ENCODE data around the gene METAP1D. TPM values are rescaled to one million over a fixed set of nuclear protein-coding genes. Genes with fewer than 3 reads are reported as not detected.

The METAP1D gene
- total and polyA plus RNA-seq, 2 donors (not counting 3 experiments of a cell fraction or from before 2014, with no cell fraction given): 4.2 to 8.1 TPM

GRCh38 chr2:172120118-172120517 is 120.4 kb downstream of the METAP1D start:
- no peaks in the 10 kb centered on the region for H3K9me1 ChIP-seq (replicated peaks; ENCODE audit: control insufficient read depth, extremely low read depth, insufficient read depth, low read length)
- no peaks in the 10 kb centered on the region for H4K20me1 ChIP-seq (replicated peaks; ENCODE audit: control insufficient read depth, extremely low read depth, insufficient read depth, low read length)
- FAIRE-seq: no peak
- CTCF ChIA-PET: interaction anchor here (1.5 kb wide), 1 partner anchor 414 kb away, joined by 5 read pairs; no protein-coding TSS in a partner anchor
- no peak overlapping the region for H3K4me3 ChIP-seq (replicated peaks in 1 of 3; ENCODE audit: insufficient read depth in 1 of 3, low read depth in 1 of 3, low read length in 3 of 3)
- intact Hi-C loops (cut with micrococcal nuclease): no loop called here
- TF ChIP-seq MAX (IDR thresholded peaks at IDR 0.05; ENCODE audit: insufficient read depth, insufficient read length) (no peak), GATA2 (IDR thresholded peaks at IDR 0.05; ENCODE audit: insufficient read depth, insufficient read length, low read depth, low read length) (no peak), EZH2 (IDR thresholded peaks at IDR 0.05; ENCODE audit: borderline replicate concordance, low read depth, low read length, severe bottlenecking) (no peak), POLR2A (IDR thresholded peaks at IDR 0.05; ENCODE audit: low read depth, low read length) (no peak), POLR2AphosphoS5 (IDR thresholded peaks at IDR 0.05; ENCODE audit: insufficient read depth, low read depth, low read length) (no peak), JUN (IDR thresholded peaks at IDR 0.05; ENCODE audit: borderline replicate concordance, insufficient read depth, insufficient read length, low read depth) (no peak), CTCF (IDR thresholded peaks at IDR 0.05; ENCODE audit: extremely low read depth in 1 of 2, insufficient read depth in 1 of 2, low read depth in 1 of 2, low read length in 2 of 2) (no peak), FOS (IDR thresholded peaks at IDR 0.05; ENCODE audit: borderline replicate concordance, insufficient read depth, low read length) (no peak)
- no peak for DNase-seq (ENCODE audit: low read depth, low spot score)
- H3K9ac ChIP-seq (replicated peaks; ENCODE audit: extremely low read depth, insufficient read depth, low read length): no peak overlapping the region
- no peaks in the 10 kb centered on the region for H3K79me2 ChIP-seq (ENCODE audit: control insufficient read depth, insufficient read depth, low read length)
- peaks cover 4% of the 10 kb centered on the region for H3K4me1 ChIP-seq (ENCODE audit: control insufficient read depth, extremely low read depth, insufficient read depth, low read length)
- POLR2A ChIA-PET: interaction anchor here (0.6 kb wide), 1 partner anchor 931 kb away, joined by 8 read pairs; no protein-coding TSS in a partner anchor
- no TSS peak for BruUV-seq (replicated peaks)
- peaks cover 2 to 4% of the 10 kb centered on the region in 2 experiments for H3K27me3 ChIP-seq (ENCODE audit: control insufficient read depth in 2 of 2, insufficient read depth in 2 of 2, low read length in 2 of 2)
- dilution Hi-C loops (cut with MboI; ENCODE audit: extremely low pct_ligation_motif_present, low sequenced_read_pairs): no loop called here
- H3K27ac ChIP-seq (ENCODE audit: insufficient read depth, low read depth, low read length): no peak overlapping the region
- H2AFZ ChIP-seq (ENCODE audit: low read depth, low read length): no peak overlapping the region
- H3K4me2 ChIP-seq (ENCODE audit: insufficient read depth, low read length): no peak overlapping the region
- H3K9me3 ChIP-seq (replicated peaks; ENCODE audit: control insufficient read depth, insufficient read depth, low read length): no peaks in the 10 kb centered on the region
- no peaks in the 10 kb centered on the region for H3K36me3 ChIP-seq (ENCODE audit: control insufficient read depth in 2 of 2, extremely low read depth in 1 of 2, insufficient read depth in 2 of 2, low read length in 2 of 2)

Measured in endothelial cell of umbilical vein (primary cell).